ENCODE results near the gene ABCA1. TPM values are rescaled to one million over a fixed set of nuclear protein-coding genes. Genes with fewer than 3 reads are reported as not detected.

ABCA1 gene
- total RNA-seq, 1 donor from 2014 or later: 30.7 TPM

GRCh38 chr9:104826911-104827310, 101.0 kb downstream of the ABCA1 start:
- H3K4me1 ChIP-seq: peaks cover 11% of the 10 kb centered on the region
- no peak overlapping the region for H3K4me3 ChIP-seq
- intact Hi-C loops (cut with DNase I): no loop called here
- no peaks in the 10 kb centered on the region for H3K9me3 ChIP-seq
- no peaks in the 10 kb centered on the region for H3K27me3 ChIP-seq
- TF ChIP-seq POLR2A (IDR thresholded peaks at IDR 0.05): no peak
- H3K36me3 ChIP-seq: peaks cover 3 to 96% of the 10 kb centered on the region in 2 donors
- no peak overlapping the region for H3K27ac ChIP-seq
- no peak for DNase-seq (ENCODE audit: extremely low spot score in 2 of 2)

GRCh38 chr9:104826079-104826775, 101.7 kb downstream of the ABCA1 start:
- DNase-seq (ENCODE audit: extremely low spot score in 2 of 2): no peak
- H3K4me1 ChIP-seq: peaks cover 11% of the 10 kb centered on the region
- H3K4me3 ChIP-seq: no peak overlapping the region
- intact Hi-C loops (cut with DNase I): no loop called here
- H3K27ac ChIP-seq: no peak overlapping the region
- H3K36me3 ChIP-seq: peaks cover 3 to 96% of the 10 kb centered on the region in 2 donors
- H3K27me3 ChIP-seq: no peaks in the 10 kb centered on the region
- H3K9me3 ChIP-seq: no peaks in the 10 kb centered on the region
- TF ChIP-seq POLR2A (IDR thresholded peaks at IDR 0.05) (no peak), CTCF (IDR thresholded peaks at IDR 0.05) (no peak), POLR2AphosphoS5 (IDR thresholded peaks at IDR 0.05; ENCODE audit: insufficient read depth in 1 of 2, low read depth in 1 of 2) (no peak)

- no peak for TF ChIP-seq POLR2AphosphoS5 (IDR thresholded peaks at IDR 0.05; ENCODE audit: insufficient read depth in 1 of 2, low read depth in 1 of 2)
- TF ChIP-seq CTCF (IDR thresholded peaks at IDR 0.05): no peak
- no peak for TF ChIP-seq POLR2A (IDR thresholded peaks at IDR 0.05)
- H3K36me3 ChIP-seq: peaks cover 3 to 98% of the 10 kb centered on the region in 2 donors
- intact Hi-C loops (cut with DNase I): no loop called here
These were observed 107.6 kb downstream of the ABCA1 start for GRCh38 chr9:104820336-104820735.

GRCh38 chr9:104819033-104819432, 108.9 kb downstream of the ABCA1 start:
- H3K27me3 ChIP-seq: no peaks in the 10 kb centered on the region
- TF ChIP-seq POLR2AphosphoS5 (IDR thresholded peaks at IDR 0.05; ENCODE audit: insufficient read depth in 1 of 2, low read depth in 1 of 2): no peak
- TF ChIP-seq POLR2A (IDR thresholded peaks at IDR 0.05): no peak
- TF ChIP-seq CTCF (IDR thresholded peaks at IDR 0.05): no peak
- H3K27ac ChIP-seq: no peak overlapping the region
- no peak for DNase-seq (ENCODE audit: extremely low spot score in 2 of 2)
- no peak overlapping the region for H3K4me3 ChIP-seq
- H3K9me3 ChIP-seq: no peaks in the 10 kb centered on the region
- intact Hi-C loops (cut with DNase I): no loop called here
- H3K4me1 ChIP-seq: no peaks in the 10 kb centered on the region
- peaks cover 3 to 100% of the 10 kb centered on the region in 2 donors for H3K36me3 ChIP-seq

More at GRCh38 chr9:104820336-104820735, 107.6 kb downstream of the ABCA1 start:
- H3K9me3 ChIP-seq: no peaks in the 10 kb centered on the region
- DNase-seq (ENCODE audit: extremely low spot score in 2 of 2): no peak
- no peaks in the 10 kb centered on the region for H3K4me1 ChIP-seq
- no peak overlapping the region for H3K4me3 ChIP-seq
- no peaks in the 10 kb centered on the region for H3K27me3 ChIP-seq
- H3K27ac ChIP-seq: no peak overlapping the region

- Histone ChIP-seq H3K9me3 (no peaks in the 10 kb centered on the region), H3K4me1 (no peaks in the 10 kb centered on the region), H3K27ac (no peak overlapping the region), H3K27me3 (no peaks in the 10 kb centered on the region), H3K4me3 (no peak overlapping the region), H3K36me3 (peaks cover under 1 to 100% of the 10 kb centered on the region in 2 donors)
- intact Hi-C loops (cut with DNase I): no loop called here
- no peak for TF ChIP-seq POLR2AphosphoS5 (IDR thresholded peaks at IDR 0.05; ENCODE audit: insufficient read depth in 1 of 2, low read depth in 1 of 2)
- no peak for TF ChIP-seq POLR2A (IDR thresholded peaks at IDR 0.05)
- TF ChIP-seq CTCF (IDR thresholded peaks at IDR 0.05): no peak
- DNase-seq (ENCODE audit: extremely low spot score in 2 of 2): no peak
These were observed 110.5 kb downstream of the ABCA1 start for GRCh38 chr9:104817437-104817836.

Measured in vagina (tissue), 2 donors.